ENCODE results near the gene CCR4. TPM values are rescaled to one million over a fixed set of nuclear protein-coding genes. Genes with fewer than 3 reads are reported as not detected.

Gene CCR4
- total RNA-seq, 1 donor from 2014 or later: 0.49 TPM

GRCh38 chr3:32995098-32995497 lies 43.7 kb downstream of the CCR4 start:
- H3K36me3 ChIP-seq: no peaks in the 10 kb centered on the region
- no peak overlapping the region for H3K4me3 ChIP-seq
- no peaks in the 10 kb centered on the region for H3K27me3 ChIP-seq
- H3K4me1 ChIP-seq: no peaks in the 10 kb centered on the region
- no peak overlapping the region for H3K27ac ChIP-seq
- no peaks in the 10 kb centered on the region for H3K9me3 ChIP-seq
- TF ChIP-seq CTCF (IDR thresholded peaks at IDR 0.05) (no peak), POLR2AphosphoS5 (IDR thresholded peaks at IDR 0.05; ENCODE audit: insufficient read depth in 1 of 2, low read depth in 1 of 2) (no peak), POLR2A (IDR thresholded peaks at IDR 0.05) (no peak)
- no peak for DNase-seq (ENCODE audit: extremely low spot score in 2 of 2)
- intact Hi-C loops (cut with DNase I): no loop called here

- Histone ChIP-seq H3K27me3 (no peaks in the 10 kb centered on the region), H3K27ac (no peak overlapping the region), H3K36me3 (no peaks in the 10 kb centered on the region), H3K9me3 (no peaks in the 10 kb centered on the region), H3K4me3 (no peak overlapping the region), H3K4me1 (no peaks in the 10 kb centered on the region)
- TF ChIP-seq POLR2AphosphoS5 (IDR thresholded peaks at IDR 0.05; ENCODE audit: insufficient read depth in 1 of 2, low read depth in 1 of 2): no peak
- TF ChIP-seq POLR2A (IDR thresholded peaks at IDR 0.05): no peak
- no peak for TF ChIP-seq CTCF (IDR thresholded peaks at IDR 0.05)
- intact Hi-C loops (cut with DNase I): no loop called here
- no peak for DNase-seq (ENCODE audit: extremely low spot score in 2 of 2)
These were observed 44.8 kb downstream of the CCR4 start for GRCh38 chr3:32996048-32996754.

- no peak for DNase-seq (ENCODE audit: extremely low spot score in 2 of 2)
- Histone ChIP-seq H3K4me1 (no peaks in the 10 kb centered on the region), H3K4me3 (no peak overlapping the region), H3K27ac (no peak overlapping the region), H3K9me3 (no peaks in the 10 kb centered on the region), H3K27me3 (no peaks in the 10 kb centered on the region), H3K36me3 (no peaks in the 10 kb centered on the region)
- intact Hi-C loops (cut with DNase I): no loop called here
- TF ChIP-seq POLR2AphosphoS5 (IDR thresholded peaks at IDR 0.05; ENCODE audit: insufficient read depth in 1 of 2, low read depth in 1 of 2) (no peak), CTCF (IDR thresholded peaks at IDR 0.05) (no peak), POLR2A (IDR thresholded peaks at IDR 0.05) (no peak)
These were observed 45.3 kb downstream of the CCR4 start for GRCh38 chr3:32996755-32997091.

- H3K4me1 ChIP-seq: no peaks in the 10 kb centered on the region
- no peak for DNase-seq (ENCODE audit: extremely low spot score in 2 of 2)
- H3K27me3 ChIP-seq: no peaks in the 10 kb centered on the region
- TF ChIP-seq CTCF (IDR thresholded peaks at IDR 0.05) (no peak), POLR2A (IDR thresholded peaks at IDR 0.05) (no peak), POLR2AphosphoS5 (IDR thresholded peaks at IDR 0.05; ENCODE audit: insufficient read depth in 1 of 2, low read depth in 1 of 2) (no peak)
- no peaks in the 10 kb centered on the region for H3K9me3 ChIP-seq
- no peaks in the 10 kb centered on the region for H3K36me3 ChIP-seq
- no peak overlapping the region for H3K4me3 ChIP-seq
- H3K27ac ChIP-seq: no peak overlapping the region
- intact Hi-C loops (cut with DNase I): no loop called here
These were observed 47.4 kb downstream of the CCR4 start for GRCh38 chr3:32998631-32999451.
